Measurements from ENCODE around the gene GBP6.

The GBP6 gene

DNA sequence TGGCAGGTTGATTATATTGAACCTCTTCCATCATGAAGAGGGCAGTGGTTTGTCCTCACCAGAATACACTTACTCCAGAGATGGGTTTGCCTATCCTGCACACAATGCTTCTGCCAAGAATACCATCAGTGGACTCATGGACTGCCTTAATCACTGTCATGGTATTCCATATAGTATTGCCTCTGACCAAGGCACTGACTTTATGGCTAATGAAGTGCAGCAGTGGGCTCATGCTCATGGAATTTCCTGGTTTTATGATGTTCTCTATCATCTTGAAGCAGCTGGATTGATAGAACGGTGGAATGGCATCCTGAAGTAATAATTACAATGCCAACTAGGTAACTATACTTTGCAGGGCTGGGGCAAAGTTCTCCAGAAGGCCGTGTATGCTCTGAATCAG is 16.6 kb upstream of the GBP6 start:
- DNase-seq, result no peak
- peaks cover 9% of the 10 kb centered on the region for H3K9me3 ChIP-seq (ENCODE audit: insufficient read depth, low read length, severe bottlenecking)
- no peaks in the 10 kb centered on the region for H4K20me1 ChIP-seq (ENCODE audit: insufficient read depth, low read length)
- no peaks in the 10 kb centered on the region for H3K79me2 ChIP-seq (ENCODE audit: insufficient read depth, low read length)
- no peaks in the 10 kb centered on the region for H3K4me1 ChIP-seq (ENCODE audit: insufficient read depth, low read length)
- ATAC-seq (ENCODE audit: insufficient read depth, low read depth), result no peak
- no peaks in the 10 kb centered on the region for H3K36me3 ChIP-seq (ENCODE audit: insufficient read depth, low read length)
- H3K27me3 ChIP-seq (ENCODE audit: insufficient read depth, low read length, poor library complexity), result no peaks in the 10 kb centered on the region
- no peak overlapping the region for H3K27ac ChIP-seq (ENCODE audit: low read length)
- H3K4me3 ChIP-seq (ENCODE audit: low read depth in 1 of 2, low read length in 2 of 2), result no peak overlapping the region
- no peak overlapping the region for H3K4me2 ChIP-seq (ENCODE audit: insufficient read depth, low read length)
- no peak overlapping the region for H2AFZ ChIP-seq (ENCODE audit: low read depth, low read length)
- TF ChIP-seq EZH2 (IDR thresholded peaks at IDR 0.05; ENCODE audit: borderline replicate concordance, low read depth, low read length, severe bottlenecking) (no peak), CTCF (IDR thresholded peaks at IDR 0.05; ENCODE audit: borderline replicate concordance, extremely low read depth, low read length, poor library complexity, severe bottlenecking) (no peak)
- no peak overlapping the region for H3K9ac ChIP-seq (ENCODE audit: low read depth, low read length)

GRCh38 chr1:89350298-89350697 is 13.6 kb upstream of the GBP6 start:
- ATAC-seq (ENCODE audit: insufficient read depth, low read depth), result no peak
- Histone ChIP-seq H2AFZ (ENCODE audit: low read depth, low read length) (no peak overlapping the region), H3K4me3 (ENCODE audit: low read depth in 1 of 2, low read length in 2 of 2) (no peak overlapping the region), H3K4me1 (ENCODE audit: insufficient read depth, low read length) (peaks cover 11% of the 10 kb centered on the region), H3K27ac (ENCODE audit: low read length) (no peak overlapping the region), H3K4me2 (ENCODE audit: insufficient read depth, low read length) (no peak overlapping the region), H3K9ac (ENCODE audit: low read depth, low read length) (no peak overlapping the region), H3K79me2 (ENCODE audit: insufficient read depth, low read length) (no peaks in the 10 kb centered on the region), H3K36me3 (ENCODE audit: insufficient read depth, low read length) (no peaks in the 10 kb centered on the region), H3K9me3 (ENCODE audit: insufficient read depth, low read length, severe bottlenecking) (no peaks in the 10 kb centered on the region), H3K27me3 (ENCODE audit: insufficient read depth, low read length, poor library complexity) (no peaks in the 10 kb centered on the region), H4K20me1 (ENCODE audit: insufficient read depth, low read length) (no peaks in the 10 kb centered on the region)
- TF ChIP-seq CTCF (IDR thresholded peaks at IDR 0.05; ENCODE audit: borderline replicate concordance, extremely low read depth, low read length, poor library complexity, severe bottlenecking) (no peak), EZH2 (IDR thresholded peaks at IDR 0.05; ENCODE audit: borderline replicate concordance, low read depth, low read length, severe bottlenecking) (no peak)
- DNase-seq, result no peak

DNA sequence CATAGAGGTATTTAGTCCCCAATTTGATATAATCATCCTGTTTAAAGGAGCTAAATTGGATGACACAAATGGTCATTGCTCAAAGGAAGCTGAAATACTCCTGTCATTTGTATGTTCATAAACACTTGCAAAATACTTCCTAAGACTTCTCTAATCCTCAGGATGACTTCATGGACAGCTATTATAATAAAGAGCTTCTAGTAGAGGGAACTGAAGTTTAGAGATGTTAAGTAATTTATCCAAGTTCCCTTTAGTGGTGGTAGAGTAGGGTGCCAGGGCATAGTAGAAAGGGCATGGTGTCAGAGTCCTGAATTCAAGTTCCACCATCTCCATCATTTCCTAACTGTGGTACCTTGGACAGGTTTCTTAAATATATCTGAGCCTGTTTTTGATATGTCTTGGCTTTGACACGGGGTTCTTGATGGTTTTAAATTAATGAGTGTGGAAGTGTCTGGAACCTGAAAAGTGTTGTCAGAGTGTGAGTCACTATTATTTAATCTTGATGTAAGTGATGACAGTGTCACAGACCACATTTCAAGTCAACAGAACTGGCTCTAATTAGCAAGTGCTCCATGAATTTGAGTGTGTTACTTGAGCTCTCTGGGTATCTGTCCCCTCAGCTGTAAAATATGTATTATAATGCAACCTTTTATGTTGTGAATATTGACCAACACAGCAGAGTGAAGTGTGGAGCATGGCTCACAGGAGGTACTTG is 12.1 kb upstream of the GBP6 start:
- no peak overlapping the region for H3K4me2 ChIP-seq (ENCODE audit: insufficient read depth, low read length)
- no peak overlapping the region for H3K9ac ChIP-seq (ENCODE audit: low read depth, low read length)
- H3K36me3 ChIP-seq (ENCODE audit: insufficient read depth, low read length), result no peaks in the 10 kb centered on the region
- H3K4me1 ChIP-seq (ENCODE audit: insufficient read depth, low read length), result peaks cover 12% of the 10 kb centered on the region
- H3K79me2 ChIP-seq (ENCODE audit: insufficient read depth, low read length), result no peaks in the 10 kb centered on the region
- no peak overlapping the region for H3K27ac ChIP-seq (ENCODE audit: low read length)
- TF ChIP-seq EZH2 (IDR thresholded peaks at IDR 0.05; ENCODE audit: borderline replicate concordance, low read depth, low read length, severe bottlenecking) (no peak), CTCF (IDR thresholded peaks at IDR 0.05; ENCODE audit: borderline replicate concordance, extremely low read depth, low read length, poor library complexity, severe bottlenecking) (no peak)
- H2AFZ ChIP-seq (ENCODE audit: low read depth, low read length), result no peak overlapping the region
- H3K27me3 ChIP-seq (ENCODE audit: insufficient read depth, low read length, poor library complexity), result no peaks in the 10 kb centered on the region
- no peaks in the 10 kb centered on the region for H4K20me1 ChIP-seq (ENCODE audit: insufficient read depth, low read length)
- no peaks in the 10 kb centered on the region for H3K9me3 ChIP-seq (ENCODE audit: insufficient read depth, low read length, severe bottlenecking)
- ATAC-seq (ENCODE audit: insufficient read depth, low read depth) (no peak), DNase-seq (no peak)
- H3K4me3 ChIP-seq (ENCODE audit: low read depth in 1 of 2, low read length in 2 of 2), result no peak overlapping the region
